OCI-LY3 (cell line): ENCODE measurements around the gene ZBTB8A.

Experiments
- CTCF ChIP-seq: fragments of 200-600, 300-600 bp; sonication (generic); IDR thresholded peaks from 2 replicates; pipeline ENCODE4 v1.5.1; 2014; ENCODE audit warnings: antibody characterized with exemption, low read length, low read depth
- EZH2phosphoT487 ChIP-seq: fragments of 200-600 bp; shearing (Covaris generic); IDR thresholded peaks from 2 replicates; pipeline ENCODE4 v1.6.1; 2018; ENCODE audit warnings: antibody characterized with exemption, mixed run types, low read depth

GRCh38 chr1:32509939-32510338 lies 29.3 kb upstream of the ZBTB8A start:
- TF ChIP-seq CTCF: no peak
- TF ChIP-seq EZH2phosphoT487: no peak
